Esophagus squamous epithelium (tissue), 4 donors: Measurements from ENCODE around the gene BACH2.

ENCODE experiments used
- POLR2A ChIP-seq, 4 donors: fragments of 450-650 bp; IDR thresholded peaks; one replicate each; pipeline ENCODE4 v1.6.1; 2017; ENCODE audit warnings: antibody characterized with exemption in 4 of 4, mild to moderate bottlenecking in 4 of 4, moderate library complexity in 3 of 4
- TF ChIP-seq, protein P1 (sequence below), 6 experiments: fragments of 450-650 bp in 4 of 6; fragments of 200-600 bp in 2 of 6; sonication (generic) in 2 of 6; IDR thresholded peaks; one replicate each; pipeline ENCODE4 v1.5.1; 2016 to 2019; ENCODE audit warnings: antibody characterized with exemption in 6 of 6, mild to moderate bottlenecking in 4 of 6, moderate library complexity in 4 of 6

DNA sequence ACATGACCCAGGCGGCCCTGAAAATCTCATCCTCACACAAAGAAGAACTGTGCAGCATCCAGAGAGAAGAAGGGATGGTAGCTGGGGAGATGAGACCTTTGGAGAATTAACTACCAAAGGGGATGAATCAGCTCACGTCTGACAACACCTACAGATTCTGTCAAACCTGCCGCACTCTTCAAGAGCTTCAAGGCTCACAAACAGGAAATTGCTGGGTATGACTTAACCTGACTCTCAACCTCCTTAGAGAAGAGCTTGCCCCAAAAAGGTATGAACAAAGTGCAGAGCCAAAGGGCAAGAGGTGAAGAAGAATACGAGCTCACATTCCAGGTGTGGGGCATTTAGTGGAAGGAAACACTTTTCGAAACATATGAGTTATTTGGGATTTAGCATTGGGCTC is 139.8 kb downstream of the BACH2 start:
- TF ChIP-seq, protein P1, sequence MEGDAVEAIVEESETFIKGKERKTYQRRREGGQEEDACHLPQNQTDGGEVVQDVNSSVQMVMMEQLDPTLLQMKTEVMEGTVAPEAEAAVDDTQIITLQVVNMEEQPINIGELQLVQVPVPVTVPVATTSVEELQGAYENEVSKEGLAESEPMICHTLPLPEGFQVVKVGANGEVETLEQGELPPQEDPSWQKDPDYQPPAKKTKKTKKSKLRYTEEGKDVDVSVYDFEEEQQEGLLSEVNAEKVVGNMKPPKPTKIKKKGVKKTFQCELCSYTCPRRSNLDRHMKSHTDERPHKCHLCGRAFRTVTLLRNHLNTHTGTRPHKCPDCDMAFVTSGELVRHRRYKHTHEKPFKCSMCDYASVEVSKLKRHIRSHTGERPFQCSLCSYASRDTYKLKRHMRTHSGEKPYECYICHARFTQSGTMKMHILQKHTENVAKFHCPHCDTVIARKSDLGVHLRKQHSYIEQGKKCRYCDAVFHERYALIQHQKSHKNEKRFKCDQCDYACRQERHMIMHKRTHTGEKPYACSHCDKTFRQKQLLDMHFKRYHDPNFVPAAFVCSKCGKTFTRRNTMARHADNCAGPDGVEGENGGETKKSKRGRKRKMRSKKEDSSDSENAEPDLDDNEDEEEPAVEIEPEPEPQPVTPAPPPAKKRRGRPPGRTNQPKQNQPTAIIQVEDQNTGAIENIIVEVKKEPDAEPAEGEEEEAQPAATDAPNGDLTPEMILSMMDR (IDR thresholded peaks at IDR 0.05) = no peak
- no peak for TF ChIP-seq POLR2A (IDR thresholded peaks at IDR 0.05)
